HepG2 (cell line): ENCODE measurements around the gene PXYLP1. TPM values are rescaled to one million over a fixed set of nuclear protein-coding genes. Genes with fewer than 3 reads are reported as not detected.

Experiments used
- ARID2 ChIP-seq: sonication (generic); formaldehyde crosslinking; IDR thresholded peaks from 2 replicates; pipeline ENCODE4 v1.8.1; 2022; ENCODE audit warnings: mild to moderate bottlenecking, missing genetic modification reagents, borderline replicate concordance
- CBX2 ChIP-seq, 2 experiments: fragments of 200-600 bp in 1 of 2; sonication (generic); formaldehyde crosslinking in 1 of 2; IDR thresholded peaks; 2 replicates each; pipeline versions ENCODE4 v1.7.0 to v1.8.1; 2018 to 2022; ENCODE audit warnings: low read depth in 2 of 2, low read length in 1 of 2, mild to moderate bottlenecking in 1 of 2, missing genetic modification reagents in 1 of 2
- HMGA1 ChIP-seq: sonication (generic); formaldehyde crosslinking; conservative IDR thresholded peaks from 2 replicates; pipeline ENCODE4 v1.4.0; 2020; ENCODE audit warnings: missing genetic modification reagents
- MATR3 ChIP-seq: sonication (generic); formaldehyde crosslinking; IDR thresholded peaks from 2 replicates; pipeline ENCODE4 v1.4.0; 2020; ENCODE audit warnings: missing genetic modification reagents
- MLLT10 ChIP-seq: sonication (generic); formaldehyde crosslinking; IDR thresholded peaks from 2 replicates; pipeline ENCODE4 v1.4.0; 2020; ENCODE audit warnings: missing genetic modification reagents
- NFE2 ChIP-seq: sonication (generic); formaldehyde crosslinking; IDR thresholded peaks from 2 replicates; pipeline ENCODE4 v1.4.0; 2020; ENCODE audit warnings: missing genetic modification reagents
- PITX1 ChIP-seq: sonication (generic); formaldehyde crosslinking; IDR thresholded peaks from 2 replicates; pipeline ENCODE4 v1.5.1; 2020; ENCODE audit warnings: mild to moderate bottlenecking, missing genetic modification reagents
- POLR2AphosphoS5 ChIP-seq: IDR thresholded peaks from 2 replicates; pipeline ENCODE4 v1.6.1; 2012; ENCODE audit warnings: low read depth, low read length
- SALL1 ChIP-seq: sonication (generic); formaldehyde crosslinking; IDR thresholded peaks from 2 replicates; pipeline ENCODE4 v1.8.0; 2022; ENCODE audit warnings: mild to moderate bottlenecking, missing genetic modification reagents
- ZNF256 ChIP-seq: sonication (generic); formaldehyde crosslinking; conservative IDR thresholded peaks from 2 replicates; pipeline ENCODE4 v1.4.0; 2020; ENCODE audit warnings: missing genetic modification reagents
- ZNF329 ChIP-seq: sonication (generic); formaldehyde crosslinking; IDR thresholded peaks from 2 replicates; pipeline ENCODE4 v1.9.0; 2021; ENCODE audit warnings: low read depth, mild to moderate bottlenecking, missing genetic modification reagents
- ZNF546 ChIP-seq: sonication (generic); formaldehyde crosslinking; conservative IDR thresholded peaks from 2 replicates; pipeline ENCODE4 v1.8.1; 2023; ENCODE audit warnings: mild to moderate bottlenecking, missing genetic modification reagents
- ZNF776 ChIP-seq: sonication (generic); formaldehyde crosslinking; IDR thresholded peaks from 2 replicates; pipeline ENCODE4 v1.4.0; 2020; ENCODE audit warnings: mild to moderate bottlenecking, missing genetic modification reagents
- ZNF781 ChIP-seq: sonication (generic); formaldehyde crosslinking; IDR thresholded peaks from 2 replicates; pipeline ENCODE4 v1.5.1; 2020; ENCODE audit warnings: borderline replicate concordance, mild to moderate bottlenecking, missing genetic modification reagents; ENCODE audit errors: not compliant biosample characterization
- polyA plus RNA-seq, 8 experiments: library from polyadenylated mRNA; depleted of rRNA in 3 of 8; stranded (reverse) in 7 of 8; unstranded in 1 of 8; fragments of >200 nt; fragmentation: Illumina TruSeq in 4 of 8; extraction: Trizol in 4 of 8; gene quantifications; 2 replicates each; pipeline versions ENCODE4 v1.2.1 to v1.2.3, GENCODE V29; 2011 to 2016; ENCODE audit warnings: low read depth in 4 of 8, missing spikeins in 1 of 8, mixed read lengths in 1 of 8; ENCODE audit not compliant: insufficient read depth in 1 of 8
- total RNA-seq, 5 experiments: library from RNA; depleted of rRNA; stranded (reverse); fragments of >200 nt; fragmentation: Illumina TruSeq; extraction: Trizol; gene quantifications; 2 replicates each; pipeline ENCODE4 v1.2.3, GENCODE V29; 2016; ENCODE audit warnings: low read depth in 1 of 5
- TF ChIP-seq, protein P1 (sequence below): sonication (generic); formaldehyde crosslinking; IDR thresholded peaks from 2 replicates; pipeline ENCODE4 v1.5.0; 2020; ENCODE audit warnings: mild to moderate bottlenecking, missing genetic modification reagents, moderate library complexity
- TF ChIP-seq, protein P2 (sequence below): sonication (generic); formaldehyde crosslinking; IDR thresholded peaks from 2 replicates; pipeline ENCODE4 v1.5.1; 2020; ENCODE audit warnings: missing genetic modification reagents, mild to moderate bottlenecking, borderline replicate concordance
- TF ChIP-seq, protein P3 (sequence below): sonication (generic); formaldehyde crosslinking; IDR thresholded peaks from 2 replicates; pipeline ENCODE4 v1.5.1; 2020; ENCODE audit warnings: missing genetic modification reagents, mild to moderate bottlenecking, borderline replicate concordance
- TF ChIP-seq, protein P4 (sequence below), 2 experiments: sonication (generic) in 1 of 2; formaldehyde crosslinking in 1 of 2; IDR thresholded peaks; 2 replicates each; pipeline versions ENCODE4 v1.5.1 to v1.6.1; 2011 to 2020; ENCODE audit warnings: borderline replicate concordance in 1 of 2, low read depth in 1 of 2, low read length in 1 of 2, mild to moderate bottlenecking in 1 of 2, missing genetic modification reagents in 1 of 2, moderate library complexity in 1 of 2

Gene PXYLP1
- total and polyA plus RNA-seq, 2 of the 13 experiments (the other 11 are each of a cell fraction or from before 2014, with no cell fraction given) = 4.9 to 8.1 TPM

DNA sequence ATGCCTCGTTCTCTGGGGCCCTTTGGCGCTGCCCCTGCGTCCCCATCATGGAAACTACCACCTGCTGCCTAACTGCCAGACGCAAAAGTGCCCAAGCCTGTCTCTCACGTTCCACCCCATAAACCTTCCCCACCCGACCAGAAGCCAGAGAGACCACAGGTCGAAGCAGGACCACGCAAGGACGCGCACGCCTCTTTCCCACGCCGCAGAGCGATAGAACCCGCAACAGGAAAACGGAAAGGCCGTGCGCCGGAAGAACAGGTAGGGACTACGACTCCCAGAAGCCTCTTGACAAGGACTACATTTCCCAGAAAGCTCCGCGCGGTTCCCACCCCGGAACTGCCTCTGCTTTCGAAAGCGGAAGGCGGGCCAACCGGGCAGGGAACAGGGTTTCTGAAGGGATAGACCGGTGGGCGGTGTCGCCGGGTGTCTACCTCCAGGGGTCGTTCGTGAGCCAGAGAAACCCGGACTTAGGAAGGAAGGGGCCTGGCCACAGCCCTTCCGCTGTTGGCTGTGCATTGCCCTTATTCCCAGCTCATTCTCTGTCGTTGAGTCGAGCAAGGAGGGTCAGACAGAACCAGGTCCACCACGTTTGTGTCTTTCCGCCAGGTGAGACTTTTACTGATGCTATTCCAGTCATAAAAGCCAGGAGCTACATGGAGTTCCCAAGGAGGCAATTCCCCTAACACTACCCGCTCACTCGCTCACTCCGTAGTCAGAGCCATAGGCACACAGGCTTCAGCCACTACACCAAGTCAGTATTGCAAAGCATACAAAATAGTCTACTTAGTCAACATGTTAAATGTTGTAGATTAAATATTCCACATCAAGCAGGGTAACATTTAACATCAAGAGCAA is 80.1 kb downstream of the PXYLP1 start (continued):
- TF ChIP-seq, protein P1, sequence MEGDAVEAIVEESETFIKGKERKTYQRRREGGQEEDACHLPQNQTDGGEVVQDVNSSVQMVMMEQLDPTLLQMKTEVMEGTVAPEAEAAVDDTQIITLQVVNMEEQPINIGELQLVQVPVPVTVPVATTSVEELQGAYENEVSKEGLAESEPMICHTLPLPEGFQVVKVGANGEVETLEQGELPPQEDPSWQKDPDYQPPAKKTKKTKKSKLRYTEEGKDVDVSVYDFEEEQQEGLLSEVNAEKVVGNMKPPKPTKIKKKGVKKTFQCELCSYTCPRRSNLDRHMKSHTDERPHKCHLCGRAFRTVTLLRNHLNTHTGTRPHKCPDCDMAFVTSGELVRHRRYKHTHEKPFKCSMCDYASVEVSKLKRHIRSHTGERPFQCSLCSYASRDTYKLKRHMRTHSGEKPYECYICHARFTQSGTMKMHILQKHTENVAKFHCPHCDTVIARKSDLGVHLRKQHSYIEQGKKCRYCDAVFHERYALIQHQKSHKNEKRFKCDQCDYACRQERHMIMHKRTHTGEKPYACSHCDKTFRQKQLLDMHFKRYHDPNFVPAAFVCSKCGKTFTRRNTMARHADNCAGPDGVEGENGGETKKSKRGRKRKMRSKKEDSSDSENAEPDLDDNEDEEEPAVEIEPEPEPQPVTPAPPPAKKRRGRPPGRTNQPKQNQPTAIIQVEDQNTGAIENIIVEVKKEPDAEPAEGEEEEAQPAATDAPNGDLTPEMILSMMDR (CRISPR knock-in tag) = peak; percentile 97
- TF ChIP-seq NFE2 (no peak), MATR3 (CRISPR knock-in tag) (no peak), PITX1 (CRISPR knock-in tag) (no peak; the same call in 1 of the 2 replicates), ZNF256 (CRISPR knock-in tag) (peak; percentile 87; the same call in 1 of the 2 replicates), ZNF781 (CRISPR knock-in tag) (peak; percentile 76), ZNF329 (CRISPR knock-in tag) (no peak), CBX2 (IDR thresholded peaks at IDR 0.05; ENCODE audit: low read depth, low read length) (no peak), CBX2 (CRISPR knock-in tag; IDR thresholded peaks at IDR 0.05; ENCODE audit: low read depth) (no peak), MLLT10 (CRISPR knock-in tag) (no peak), ZNF776 (CRISPR knock-in tag) (no peak), ARID2 (CRISPR knock-in tag) (0 out of 2 replicates have a peak, but pooled peaks have one; percentile 67), ZNF546 (no peak), POLR2AphosphoS5 (peak; percentile 97), HMGA1 (no peak), SALL1 (CRISPR knock-in tag) (peak; percentile 93)
- TF ChIP-seq, protein P2, sequence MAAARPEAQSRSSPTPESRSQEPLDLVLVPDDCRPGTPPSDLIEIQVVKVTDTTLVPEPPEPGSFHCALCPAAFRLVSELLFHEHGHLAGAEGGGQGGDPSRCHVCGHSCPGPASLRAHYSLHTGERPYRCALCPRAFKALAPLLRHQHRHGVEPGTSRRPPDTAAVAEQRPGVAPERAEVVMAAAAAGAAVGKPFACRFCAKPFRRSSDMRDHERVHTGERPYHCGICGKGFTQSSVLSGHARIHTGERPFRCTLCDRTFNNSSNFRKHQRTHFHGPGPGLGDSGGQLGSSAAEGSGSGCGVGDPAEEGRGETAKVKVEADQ (CRISPR knock-in tag) = no peak
- TF ChIP-seq, protein P3, sequence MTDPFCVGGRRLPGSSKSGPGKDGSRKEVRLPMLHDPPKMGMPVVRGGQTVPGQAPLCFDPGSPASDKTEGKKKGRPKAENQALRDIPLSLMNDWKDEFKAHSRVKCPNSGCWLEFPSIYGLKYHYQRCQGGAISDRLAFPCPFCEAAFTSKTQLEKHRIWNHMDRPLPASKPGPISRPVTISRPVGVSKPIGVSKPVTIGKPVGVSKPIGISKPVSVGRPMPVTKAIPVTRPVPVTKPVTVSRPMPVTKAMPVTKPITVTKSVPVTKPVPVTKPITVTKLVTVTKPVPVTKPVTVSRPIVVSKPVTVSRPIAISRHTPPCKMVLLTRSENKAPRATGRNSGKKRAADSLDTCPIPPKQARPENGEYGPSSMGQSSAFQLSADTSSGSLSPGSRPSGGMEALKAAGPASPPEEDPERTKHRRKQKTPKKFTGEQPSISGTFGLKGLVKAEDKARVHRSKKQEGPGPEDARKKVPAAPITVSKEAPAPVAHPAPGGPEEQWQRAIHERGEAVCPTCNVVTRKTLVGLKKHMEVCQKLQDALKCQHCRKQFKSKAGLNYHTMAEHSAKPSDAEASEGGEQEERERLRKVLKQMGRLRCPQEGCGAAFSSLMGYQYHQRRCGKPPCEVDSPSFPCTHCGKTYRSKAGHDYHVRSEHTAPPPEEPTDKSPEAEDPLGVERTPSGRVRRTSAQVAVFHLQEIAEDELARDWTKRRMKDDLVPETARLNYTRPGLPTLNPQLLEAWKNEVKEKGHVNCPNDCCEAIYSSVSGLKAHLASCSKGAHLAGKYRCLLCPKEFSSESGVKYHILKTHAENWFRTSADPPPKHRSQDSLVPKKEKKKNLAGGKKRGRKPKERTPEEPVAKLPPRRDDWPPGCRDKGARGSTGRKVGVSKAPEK (CRISPR knock-in tag) = peak; percentile 66; the same call in 1 of the 2 replicates
- TF ChIP-seq, protein P4, sequence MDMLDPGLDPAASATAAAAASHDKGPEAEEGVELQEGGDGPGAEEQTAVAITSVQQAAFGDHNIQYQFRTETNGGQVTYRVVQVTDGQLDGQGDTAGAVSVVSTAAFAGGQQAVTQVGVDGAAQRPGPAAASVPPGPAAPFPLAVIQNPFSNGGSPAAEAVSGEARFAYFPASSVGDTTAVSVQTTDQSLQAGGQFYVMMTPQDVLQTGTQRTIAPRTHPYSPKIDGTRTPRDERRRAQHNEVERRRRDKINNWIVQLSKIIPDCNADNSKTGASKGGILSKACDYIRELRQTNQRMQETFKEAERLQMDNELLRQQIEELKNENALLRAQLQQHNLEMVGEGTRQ (IDR thresholded peaks at IDR 0.05; ENCODE audit: low read depth, low read length) = no peak
- TF ChIP-seq, protein P4 (CRISPR knock-in tag; IDR thresholded peaks at IDR 0.05; ENCODE audit: borderline replicate concordance) = no peak; the same call in 1 of the 2 replicates
